K562 (cell line): ENCODE measurements around the gene TFAP2A. TPM values are rescaled to one million over a fixed set of nuclear protein-coding genes. Genes with fewer than 3 reads are reported as not detected.

Experiments used
- ATAC-seq: fragments of 200-7000 bp; cut with Tn5 transposase; 3 replicates; pipeline ENCODE4 v1.9.1; 2020; ENCODE audit warnings: moderate library complexity
- BruUV-seq: library from RNA; stranded (reverse); fragments of 400-500 nt; replicated peaks from 2 replicates; lab custom pipeline; 2021; lab: Mats Ljungman, UMichigan
- CTCF ChIA-PET: fragments of 300-600 bp; formaldehyde crosslinking; extraction: SDS; loops from one replicate; lab custom pipeline; 2021; ENCODE audit warnings: low intra/inter-chr PET ratio; lab: Yijun Ruan, JAX
- POLR2A ChIA-PET: fragments of 300-600, 350-650 bp; sonication (Branson Sonifier 250); formaldehyde crosslinking; extraction: SDS; loops from one replicate; lab custom pipeline; 2021; ENCODE audit warnings: antibody characterized with exemption, inconsistent platforms; lab: Yijun Ruan, JAX
- DNase-seq, 4 experiments: peaks; one replicate each; pipeline versions ENCODE4 v3.0.0 to v3.0.0-alpha.2; 2011 to 2018; ENCODE audit warnings: low spot score in 3 of 4, mixed read lengths in 3 of 4; ENCODE audit errors: extremely low read depth in 1 of 4
- FAIRE-seq: peaks from 2 replicates; lab custom pipeline; 2011; peaks lifted over from hg19 to GRCh38; lab: Jason Lieb, UNC
- H2AFZ ChIP-seq: 2 replicates; pipeline ENCODE4 v1.6.0; 2011; ENCODE audit warnings: low read depth, low read length, control low read depth, inconsistent platforms
- H3K27ac ChIP-seq: fragments of 200-600 bp; 3 replicates; pipeline ENCODE4 v1.8.0; 2011; ENCODE audit warnings: low read depth, mild to moderate bottlenecking, control low read depth, inconsistent platforms, low read length, moderate library complexity, mixed read lengths; ENCODE audit errors: extremely low read depth
- H3K27me3 ChIP-seq, 2 experiments: fragments of 300-600 bp in 1 of 2; 2 replicates in 1 of 2; 3 replicates in 1 of 2; pipeline versions ENCODE4 v1.6.0 to v1.8.0; 2011; ENCODE audit warnings: inconsistent platforms in 2 of 2, low read length in 2 of 2, mild to moderate bottlenecking in 1 of 2, mixed read lengths in 1 of 2, moderate library complexity in 1 of 2; ENCODE audit not compliant: control insufficient read depth in 2 of 2, insufficient read depth in 2 of 2
- H3K36me3 ChIP-seq: fragments of 300-600 bp; 3 replicates; pipeline ENCODE4 v1.8.0; 2011; ENCODE audit warnings: mild to moderate bottlenecking, low read length, inconsistent platforms; ENCODE audit not compliant: control insufficient read depth, insufficient read depth
- H3K4me1 ChIP-seq, 2 experiments: fragments of 200-600 bp in 1 of 2; replicated peaks in 1 of 2; 2 replicates in 1 of 2; 3 replicates in 1 of 2; pipeline versions ENCODE4 v1.5.1 to v1.8.0; 2011; ENCODE audit warnings: inconsistent platforms in 2 of 2, low read length in 2 of 2, mild to moderate bottlenecking in 1 of 2, mixed read lengths in 1 of 2, moderate library complexity in 1 of 2; ENCODE audit not compliant: control insufficient read depth in 2 of 2, insufficient read depth in 2 of 2
- H3K4me2 ChIP-seq: 2 replicates; pipeline ENCODE4 v1.6.1; 2011; ENCODE audit warnings: low read length, control low read depth, inconsistent platforms, mixed read lengths; ENCODE audit not compliant: insufficient read depth
- H3K4me3 ChIP-seq: fragments of 200-600 bp; sonication (generic), shearing (Covaris generic); 2 replicates; pipeline ENCODE4 v1.5.1; 2016; ENCODE audit warnings: control low read depth, inconsistent platforms
- H3K79me2 ChIP-seq: fragments of 200-600 bp; 3 replicates; pipeline ENCODE4 v1.8.0; 2011; ENCODE audit warnings: low read length, inconsistent platforms; ENCODE audit not compliant: control insufficient read depth, insufficient read depth
- H3K9ac ChIP-seq, 2 experiments: 2 replicates each; pipeline versions ENCODE4 v1.6.0 to v1.6.1; 2011; ENCODE audit warnings: low read depth in 2 of 2, low read length in 2 of 2, control low read depth in 1 of 2, inconsistent platforms in 1 of 2, mild to moderate bottlenecking in 1 of 2, mixed read lengths in 1 of 2; ENCODE audit not compliant: insufficient read depth in 1 of 2
- H3K9me1 ChIP-seq: one replicate; pipeline ENCODE4 v1.6.0; 2011; ENCODE audit warnings: inconsistent platforms, mild to moderate bottlenecking, low read length, moderate library complexity; ENCODE audit not compliant: control insufficient read depth, insufficient read depth
- H3K9me3 ChIP-seq: replicated peaks from 2 replicates; pipeline ENCODE4 v1.5.1; 2011; ENCODE audit warnings: low read depth, low read length, inconsistent platforms; ENCODE audit not compliant: control insufficient read depth, insufficient read depth
- H4K20me1 ChIP-seq: replicated peaks from 2 replicates; pipeline ENCODE4 v1.6.1; 2011; ENCODE audit warnings: low read length, inconsistent platforms, mixed read lengths; ENCODE audit not compliant: control insufficient read depth, insufficient read depth
- BCOR ChIP-seq: fragments of 450-650 bp; IDR thresholded peaks from 2 replicates; pipeline ENCODE4 v1.6.1; 2016
- FOSL1 ChIP-seq: fragments of 200-800 bp; sonication (Bioruptor generic); conservative IDR thresholded peaks from 2 replicates; pipeline ENCODE4 v1.6.1; 2016; ENCODE audit warnings: missing genetic modification characterization, missing compliant biosample characterization
- RBM17 ChIP-seq: fragments of 200-400 bp; formaldehyde crosslinking; IDR thresholded peaks from 2 replicates; pipeline ENCODE4 v1.6.1; 2017; ENCODE audit warnings: low read depth, mild to moderate bottlenecking, low read length, borderline replicate concordance
- RBM25 ChIP-seq: fragments of 200-400 bp; formaldehyde crosslinking; IDR thresholded peaks from 2 replicates; pipeline ENCODE4 v1.6.1; 2018; ENCODE audit warnings: low read length, low read depth, moderate library complexity; ENCODE audit not compliant: severe bottlenecking
- YBX1 ChIP-seq: fragments of 450-650 bp; IDR thresholded peaks from 2 replicates; pipeline ENCODE4 v1.7.1; 2016; ENCODE audit warnings: mild to moderate bottlenecking
- ZNF561 ChIP-seq: fragments of 450-650 bp; formaldehyde crosslinking; conservative IDR thresholded peaks from 2 replicates; pipeline ENCODE4 v1.4.0; 2020; ENCODE audit warnings: mild to moderate bottlenecking, moderate library complexity
- ZNF639 ChIP-seq, 2 experiments: fragments of 200-800 bp in 1 of 2; sonication (Bioruptor generic) in 1 of 2; sonication (generic) in 1 of 2; formaldehyde crosslinking in 1 of 2; IDR thresholded peaks in 1 of 2; conservative IDR thresholded peaks in 1 of 2; 2 replicates each; pipeline versions ENCODE4 v1.5.0 to v1.6.1; 2016 to 2020; ENCODE audit warnings: missing compliant biosample characterization in 1 of 2, missing genetic modification characterization in 1 of 2, missing genetic modification reagents in 1 of 2
- WGBS: fragments of 100-300 bp; shearing (Covaris generic); methylation state at CpG from one replicate; pipeline ENCODE4 v1.1.6; 2016; ENCODE audit warnings: low coverage, mixed read lengths; ENCODE audit not compliant: insufficient coverage; ENCODE audit errors: missing lambda C conversion rate; 5-methylcytosine and 5-hydroxymethylcytosine counted together
- in situ Hi-C: fragments of 300-500 bp; cut with MboI; formaldehyde crosslinking; loops from 4 replicates; pipeline ENCODE4 v1.15.0; 2018; ENCODE audit warnings: inconsistent platforms, mixed read lengths
- intact Hi-C: fragments of 100-400 bp; cut with micrococcal nuclease; formaldehyde crosslinking; loops from 2 replicates; pipeline ENCODE4 v1.14.2; 2022
- polyA plus RNA-seq, 8 experiments: library from polyadenylated mRNA; depleted of rRNA in 4 of 8; stranded (reverse) in 5 of 8; unstranded in 3 of 8; fragments of >200 nt; fragmentation: Nextera tagmentation in 2 of 8; fragmentation: Illumina TruSeq in 1 of 8; extraction: Ambion mirVana in 2 of 8; extraction: Trizol in 1 of 8; gene quantifications; 2 replicates each; pipeline versions ENCODE4 v1.2.1 to v1.2.3, GENCODE V29; 2011 to 2014; ENCODE audit warnings: inconsistent platforms in 1 of 8, missing spikeins in 1 of 8
- total RNA-seq, 7 experiments: library from RNA; depleted of rRNA in 6 of 7; stranded (reverse); fragments of >200 nt in 6 of 7; fragmentation: Illumina TruSeq in 2 of 7; extraction: Trizol in 2 of 7; gene quantifications; 2 replicates each; pipeline versions ENCODE4 v1.2.1 to v1.2.3, GENCODE V29; 2011 to 2021; ENCODE audit warnings: low replicate concordance in 1 of 7
- TF ChIP-seq, protein P1 (sequence below), 2 experiments: IDR thresholded peaks; 2 replicates each; pipeline ENCODE4 v1.6.1; 2011; ENCODE audit warnings: borderline replicate concordance in 1 of 2, control low read depth in 1 of 2, low read depth in 1 of 2, low read length in 1 of 2, mild to moderate bottlenecking in 1 of 2, mixed read lengths in 1 of 2, moderate library complexity in 1 of 2; ENCODE audit not compliant: insufficient read depth in 1 of 2, insufficient read length in 1 of 2, poor library complexity in 1 of 2, severe bottlenecking in 1 of 2; ENCODE audit errors: extremely low read depth in 1 of 2
- TF ChIP-seq, protein P2 (sequence below): fragments of 450-650 bp; IDR thresholded peaks from 2 replicates; pipeline ENCODE4 v1.6.1; 2014; ENCODE audit warnings: low read depth, mild to moderate bottlenecking, moderate library complexity, borderline replicate concordance

The TFAP2A gene
- total and polyA plus RNA-seq, 9 of the 15 experiments (the other 6 are each of a cell fraction or from before 2014, with no cell fraction given), result 0.14 to 0.53 (median 0.19) TPM; not detected in 1

- TF ChIP-seq FOSL1 (tag) (0 out of 2 replicates have a peak, but pooled peaks have one; percentile 35), ZNF561 (CRISPR knock-in tag) (no peak)
- TF ChIP-seq, all 486 proteins: peak for 1
- Histone ChIP-seq H4K20me1 (no peaks in the 10 kb centered on the region), H3K4me3 (no peak overlapping the region), H3K9me3 (no peaks in the 10 kb centered on the region), H3K79me2 (no peaks in the 10 kb centered on the region), H3K4me1 (no peaks in the 10 kb centered on the region), H3K9me1 (no peaks in the 10 kb centered on the region), H3K27me3 (no peaks in the 10 kb centered on the region), H3K36me3 (no peaks in the 10 kb centered on the region), H3K27ac (no peak overlapping the region), H3K9ac (no peak overlapping the region), H2AFZ (no peak overlapping the region), H3K4me2 (no peak overlapping the region)
- ChIA-PET POLR2A (no interaction called here), CTCF (no interaction called here)
- no TSS peak for BruUV-seq
- intact Hi-C loops, result no loop called here
- in situ Hi-C loops, result loop anchor here (25.0 kb wide), 1 partner anchor 2004 kb away; the partner anchor contains the start of gene SLC35B3
- WGBS, result 21% methylated on average over 7 of the region's 7 CpGs
- ATAC-seq, result no peak
- no peak for FAIRE-seq
- DNase-seq, result no peak
Measured at GRCh38 chr6:10441004-10441654, 26.3 kb upstream of the TFAP2A start.

DNA sequence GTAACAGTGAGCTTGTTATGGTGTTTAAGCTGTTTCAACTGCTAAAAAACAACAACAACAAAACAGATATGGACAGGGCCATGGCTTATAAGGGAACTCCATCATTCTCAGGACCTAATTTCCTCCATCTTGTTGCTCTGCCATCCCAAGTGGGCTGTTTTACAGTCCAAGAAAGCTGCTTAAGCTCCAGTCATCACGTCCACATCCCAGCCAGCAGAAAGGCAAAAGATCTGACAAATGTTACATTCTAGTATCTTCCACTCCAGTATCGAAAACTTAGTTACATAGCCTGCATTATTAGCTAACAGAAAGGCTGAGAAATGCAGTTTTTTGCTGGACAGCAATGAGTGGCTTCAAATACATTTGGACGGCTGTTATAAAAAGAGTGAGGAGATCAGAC, 23.0 kb upstream of the TFAP2A start:
- ATAC-seq, result no peak
- Histone ChIP-seq H3K4me3 (no peak overlapping the region), H4K20me1 (no peaks in the 10 kb centered on the region), H2AFZ (no peak overlapping the region), H3K27ac (no peak overlapping the region), H3K4me1 (no peaks in the 10 kb centered on the region; a peak in 1 of 5 replicates), H3K36me3 (no peaks in the 10 kb centered on the region), H3K9me3 (no peaks in the 10 kb centered on the region), H3K79me2 (no peaks in the 10 kb centered on the region), H3K9me1 (no peaks in the 10 kb centered on the region), H3K4me2 (no peak overlapping the region), H3K27me3 (no peaks in the 10 kb centered on the region), H3K9ac (no peak overlapping the region)
- no TSS peak for BruUV-seq
- in situ Hi-C loops, result loop anchor here (10.0 to 25.0 kb wide), 3 partner anchors 413 to 2001 kb away; partner anchors contain the start of gene SLC35B3
- FAIRE-seq, result no peak
- intact Hi-C loops, result no loop called here
- DNase-seq, result no peak
- ChIA-PET CTCF (no interaction called here), POLR2A (interaction anchor here (1.2 kb wide), 1 partner anchor 444 kb away, joined by 3 read pairs; no protein-coding TSS in a partner anchor)
- WGBS, result 3% methylated on average over 3 of the region's 3 CpGs
- no peak for TF ChIP-seq YBX1
- TF ChIP-seq, protein P1, sequence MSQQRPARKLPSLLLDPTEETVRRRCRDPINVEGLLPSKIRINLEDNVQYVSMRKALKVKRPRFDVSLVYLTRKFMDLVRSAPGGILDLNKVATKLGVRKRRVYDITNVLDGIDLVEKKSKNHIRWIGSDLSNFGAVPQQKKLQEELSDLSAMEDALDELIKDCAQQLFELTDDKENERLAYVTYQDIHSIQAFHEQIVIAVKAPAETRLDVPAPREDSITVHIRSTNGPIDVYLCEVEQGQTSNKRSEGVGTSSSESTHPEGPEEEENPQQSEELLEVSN (IDR thresholded peaks at IDR 0.05; ENCODE audit: borderline replicate concordance in 1 of 2, extremely low read depth in 1 of 2, insufficient read depth in 1 of 2, insufficient read length in 1 of 2, low read depth in 1 of 2, low read length in 1 of 2, poor library complexity in 1 of 2, severe bottlenecking in 1 of 2), result no peak
- no peak for TF ChIP-seq ZNF639 (CRISPR knock-in tag; conservative IDR thresholded peaks at IDR 0.05 in 1 of 2, IDR thresholded peaks at IDR 0.05 in 1 of 2)
- no peak for TF ChIP-seq RBM17
- TF ChIP-seq, protein P2, sequence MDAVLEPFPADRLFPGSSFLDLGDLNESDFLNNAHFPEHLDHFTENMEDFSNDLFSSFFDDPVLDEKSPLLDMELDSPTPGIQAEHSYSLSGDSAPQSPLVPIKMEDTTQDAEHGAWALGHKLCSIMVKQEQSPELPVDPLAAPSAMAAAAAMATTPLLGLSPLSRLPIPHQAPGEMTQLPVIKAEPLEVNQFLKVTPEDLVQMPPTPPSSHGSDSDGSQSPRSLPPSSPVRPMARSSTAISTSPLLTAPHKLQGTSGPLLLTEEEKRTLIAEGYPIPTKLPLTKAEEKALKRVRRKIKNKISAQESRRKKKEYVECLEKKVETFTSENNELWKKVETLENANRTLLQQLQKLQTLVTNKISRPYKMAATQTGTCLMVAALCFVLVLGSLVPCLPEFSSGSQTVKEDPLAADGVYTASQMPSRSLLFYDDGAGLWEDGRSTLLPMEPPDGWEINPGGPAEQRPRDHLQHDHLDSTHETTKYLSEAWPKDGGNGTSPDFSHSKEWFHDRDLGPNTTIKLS, result no peak
- TF ChIP-seq RBM25, result peak; percentile 85
- TF ChIP-seq BCOR, result peak; percentile 52; the same call in 1 of the 2 replicates
